GM12874 (cell line): Measurements from ENCODE around the gene LSM8.

Source experiments
- CTCF ChIP-seq: IDR thresholded peaks from 2 replicates; pipeline ENCODE4 v1.5.1; 2011; ENCODE audit warnings: low read depth, mild to moderate bottlenecking, control low read depth, low read length, moderate library complexity; ENCODE audit not compliant: insufficient read depth

Gene LSM8

DNA sequence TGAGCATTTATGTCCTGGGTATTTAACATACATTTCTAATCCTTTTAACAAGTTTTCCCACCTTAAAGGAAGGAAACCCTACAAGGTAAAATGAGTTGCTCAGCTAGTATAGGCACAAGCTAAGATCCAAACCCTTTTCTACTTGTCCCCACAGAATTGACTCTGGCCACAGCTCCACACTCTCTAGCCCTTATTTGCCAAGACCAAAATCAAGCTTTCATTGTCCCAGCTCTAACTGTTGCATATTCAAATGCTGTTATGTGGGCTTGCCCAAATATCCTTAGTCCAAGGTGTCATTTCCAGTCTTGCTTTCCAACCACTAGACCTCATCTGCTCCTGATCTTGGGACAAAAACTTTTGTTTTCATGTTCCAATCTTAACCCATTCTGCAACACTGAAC is 31.3 kb upstream of the LSM8 start:
- no peak for TF ChIP-seq CTCF

DNA sequence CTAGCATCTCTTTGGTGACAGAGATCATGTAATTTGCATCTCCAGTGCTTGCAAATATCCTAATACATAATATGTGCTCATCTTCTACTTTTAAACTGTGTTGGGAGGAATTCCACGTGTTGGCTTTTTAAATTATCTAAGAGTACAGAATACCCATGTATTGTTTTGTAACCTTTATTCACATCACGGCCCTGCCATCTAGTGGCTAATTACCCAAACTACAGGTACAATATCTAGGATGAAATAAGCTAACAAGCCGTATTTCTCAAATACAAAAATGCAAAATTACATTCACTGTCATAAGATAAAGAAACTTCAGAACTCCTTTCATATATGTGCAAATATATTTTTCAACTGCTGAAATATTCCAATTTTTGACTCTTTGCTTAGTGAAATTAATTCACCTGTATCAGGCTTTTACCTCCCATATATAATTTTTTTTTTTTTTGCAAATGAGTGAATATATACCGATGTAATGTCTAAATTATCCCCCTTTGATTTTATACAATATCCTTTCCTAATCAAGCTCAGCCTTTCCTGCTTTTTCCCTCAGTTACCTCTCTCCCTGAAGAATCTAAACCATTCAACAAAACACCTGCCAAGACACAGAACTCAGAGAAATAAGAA is 30.3 kb upstream of the LSM8 start:
- TF ChIP-seq CTCF, result peak; percentile 41; the same call in 1 of the 2 replicates

- no peak for TF ChIP-seq CTCF
Measured at GRCh38 chr7:118158766-118159165, 25.2 kb upstream of the LSM8 start.

DNA sequence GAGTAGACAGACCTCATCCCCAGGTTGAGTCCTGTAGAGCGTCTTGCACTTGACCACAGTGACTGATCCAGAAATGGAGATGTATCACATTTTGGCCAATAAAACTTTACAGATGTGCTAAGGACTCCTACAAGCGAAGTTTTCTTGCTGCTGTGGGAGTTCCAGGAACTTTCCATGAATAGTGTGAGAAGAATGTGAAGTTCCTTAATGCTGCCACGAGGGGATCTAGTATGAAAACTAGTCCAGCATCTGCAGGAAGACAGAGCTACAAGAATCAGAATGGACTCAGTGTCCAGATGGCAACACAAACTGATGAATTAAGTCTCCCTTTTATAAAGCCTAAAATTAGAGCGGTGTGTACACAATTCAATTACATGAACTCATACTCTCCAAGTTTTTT is 14.8 kb upstream of the LSM8 start:
- TF ChIP-seq CTCF, result no peak

- no peak for TF ChIP-seq CTCF
Measured at GRCh38 chr7:118175740-118176139, 8.2 kb upstream of the LSM8 start.

DNA sequence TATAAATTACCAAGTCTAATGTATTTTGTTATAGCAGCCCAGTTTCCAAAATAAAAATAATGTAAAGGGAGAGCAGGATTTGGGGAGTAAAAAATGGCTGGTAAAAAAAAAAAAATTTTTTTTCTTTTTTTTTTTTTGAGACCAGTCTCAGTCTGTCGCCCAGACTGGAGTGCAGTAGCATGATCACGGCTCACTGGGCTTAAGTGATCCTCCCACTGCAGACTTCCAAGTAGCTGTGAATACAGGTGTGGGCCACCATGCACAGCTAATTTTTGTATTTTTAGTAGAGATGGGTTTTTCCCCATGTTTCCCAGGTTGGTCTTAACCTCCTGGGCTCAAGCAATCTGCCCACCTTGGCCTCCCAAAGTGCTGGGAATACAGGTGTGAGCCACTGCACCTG is 4.8 kb upstream of the LSM8 start:
- no peak for TF ChIP-seq CTCF

GRCh38 chr7:118182593-118183427 is 1.2 kb upstream of the LSM8 start:
- TF ChIP-seq CTCF, result no peak
